ENCODE results near the gene AGAP1. TPM values are rescaled to one million over a fixed set of nuclear protein-coding genes. Genes with fewer than 3 reads are reported as not detected.

Gene AGAP1
- total and polyA plus RNA-seq, 4 donors, result 36.1 to 79.4 (median 52.6) TPM

DNA sequence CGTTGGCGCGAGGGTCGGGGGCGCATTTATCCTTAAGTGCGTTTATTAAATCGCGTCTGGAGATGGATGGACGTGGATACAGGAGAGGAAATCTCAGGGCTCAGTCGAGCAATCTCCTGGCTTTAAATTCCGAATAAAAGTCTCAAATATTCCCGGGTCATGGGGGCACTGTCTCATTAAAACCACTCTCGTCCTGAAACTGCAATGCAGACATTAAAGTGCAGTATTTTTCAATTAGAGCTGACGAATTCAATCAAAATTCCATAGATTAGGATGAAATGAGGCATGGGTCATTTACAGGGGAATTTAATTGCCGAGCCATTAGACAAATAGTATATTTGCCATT, 685.0 kb downstream of the AGAP1 start:
- H3K27me3 ChIP-seq (ENCODE audit: control insufficient read depth, insufficient read depth, low read length), result peaks cover 75% of the 10 kb centered on the region
- WGBS (ENCODE audit: insufficient coverage), result 1% methylated on average over 8 of the region's 15 CpGs
- H3K36me3 ChIP-seq (ENCODE audit: control insufficient read depth, insufficient read depth, low read length), result no peaks in the 10 kb centered on the region
- H3K4me3 ChIP-seq (ENCODE audit: low read depth, low read length), result peak overlapping the region; percentile 21
- no peak overlapping the region for H3K27ac ChIP-seq (ENCODE audit: low read depth, low read length)
- H3K4me1 ChIP-seq (ENCODE audit: control insufficient read depth, insufficient read depth, low read length), result peaks cover 30% of the 10 kb centered on the region
- no peaks in the 10 kb centered on the region for H3K9me3 ChIP-seq (ENCODE audit: control insufficient read depth, insufficient read depth, low read length)
- DNase-seq (ENCODE audit: low read depth in 4 of 6, low spot score in 6 of 6), result peak in 1 of 6 donors; percentile 29

DNA sequence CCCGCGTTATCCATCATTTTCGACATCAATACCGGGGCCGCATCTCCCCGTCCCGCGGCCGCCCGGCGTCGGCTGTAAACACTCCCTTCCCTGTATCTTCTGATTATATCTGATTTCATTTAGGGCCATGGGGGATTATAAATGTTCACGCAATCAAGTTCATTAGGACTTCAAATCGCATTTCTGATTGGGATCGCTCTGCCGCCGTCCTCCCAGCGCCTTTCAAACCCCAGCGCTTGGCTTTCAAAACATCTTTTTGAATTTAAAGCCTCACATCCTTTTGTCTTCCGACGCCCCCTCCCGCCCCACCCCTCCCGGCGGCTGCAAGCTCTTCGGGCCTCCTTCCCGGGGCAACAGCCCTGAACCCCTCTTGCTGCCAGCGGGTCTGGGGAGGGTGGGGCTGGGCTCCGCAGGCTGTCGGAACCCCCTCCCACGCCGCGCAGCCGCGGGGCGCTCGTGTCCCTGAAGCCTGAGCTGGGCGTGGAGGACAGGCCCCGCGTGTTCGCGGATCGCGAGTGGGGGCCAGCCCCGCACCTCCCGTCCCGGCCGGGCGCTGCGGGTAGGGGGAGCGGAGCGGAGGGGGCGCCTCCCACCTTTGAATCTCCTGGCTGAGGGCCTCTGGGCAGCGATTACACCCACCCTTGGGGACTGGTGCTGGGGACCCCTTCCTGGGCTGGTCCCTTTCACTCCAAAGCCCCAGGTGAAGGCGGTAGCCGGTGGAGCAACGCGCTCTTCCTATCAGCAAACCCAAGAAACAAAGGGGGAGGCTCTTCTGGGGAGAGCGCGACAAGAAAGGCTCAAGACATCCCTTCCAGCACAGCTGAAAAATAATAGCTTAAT, 685.6 kb downstream of the AGAP1 start:
- Histone ChIP-seq H3K9me3 (ENCODE audit: control insufficient read depth, insufficient read depth, low read length) (peaks cover under 1% of the 10 kb centered on the region), H3K27ac (ENCODE audit: low read depth, low read length) (no peak overlapping the region), H3K27me3 (ENCODE audit: control insufficient read depth, insufficient read depth, low read length) (peaks cover 69% of the 10 kb centered on the region), H3K4me3 (ENCODE audit: low read depth, low read length) (no peak overlapping the region), H3K36me3 (ENCODE audit: control insufficient read depth, insufficient read depth, low read length) (no peaks in the 10 kb centered on the region), H3K4me1 (ENCODE audit: control insufficient read depth, insufficient read depth, low read length) (peaks cover 28% of the 10 kb centered on the region)
- 2% methylated on average over 39 of the region's 59 CpGs for WGBS (ENCODE audit: insufficient coverage)
- peak in 2 of 6 donors; percentile 38 to 70 for DNase-seq (ENCODE audit: low read depth in 4 of 6, low spot score in 6 of 6)

DNA sequence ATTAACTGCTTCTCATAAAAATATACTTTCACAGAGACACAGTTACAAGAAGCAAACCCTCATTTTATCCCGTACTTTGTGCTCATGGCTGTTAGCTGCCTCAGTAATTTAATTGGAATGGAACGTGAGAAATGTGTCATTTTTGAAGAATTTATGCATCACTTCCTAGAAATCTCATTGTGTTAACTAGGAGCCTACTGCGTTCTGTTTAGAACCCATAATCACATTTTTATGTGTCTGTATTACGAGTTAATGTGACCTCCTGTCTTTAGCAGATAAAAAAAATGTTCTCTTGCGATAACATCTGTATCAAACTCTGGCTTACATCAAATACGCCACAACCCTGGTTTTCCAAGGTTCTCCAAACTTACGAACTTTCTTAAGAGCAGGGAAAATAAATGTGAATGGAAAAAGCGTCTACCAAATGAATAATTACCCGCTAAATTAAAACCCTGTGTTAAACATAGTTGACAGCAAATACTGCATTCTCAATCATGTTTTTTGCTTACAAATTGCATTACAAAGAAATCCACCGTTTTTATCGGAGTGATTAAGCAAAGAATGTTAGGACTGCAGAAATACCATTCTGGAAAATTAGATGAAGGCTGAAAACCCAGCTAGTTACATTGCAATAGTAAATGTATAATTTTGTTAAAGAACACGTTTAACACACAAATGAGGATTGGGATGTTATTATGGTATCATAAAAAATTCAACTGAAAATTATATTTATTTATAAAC, 686.4 kb downstream of the AGAP1 start:
- peak in 2 of 6 donors; percentile 27 to 59 for DNase-seq (ENCODE audit: low read depth in 4 of 6, low spot score in 6 of 6)
- no peak overlapping the region for H3K4me3 ChIP-seq (ENCODE audit: low read depth, low read length)
- peaks cover 28% of the 10 kb centered on the region for H3K4me1 ChIP-seq (ENCODE audit: control insufficient read depth, insufficient read depth, low read length)
- peaks cover 3% of the 10 kb centered on the region for H3K9me3 ChIP-seq (ENCODE audit: control insufficient read depth, insufficient read depth, low read length)
- H3K36me3 ChIP-seq (ENCODE audit: control insufficient read depth, insufficient read depth, low read length), result no peaks in the 10 kb centered on the region
- H3K27ac ChIP-seq (ENCODE audit: low read depth, low read length), result no peak overlapping the region
- peaks cover 61% of the 10 kb centered on the region for H3K27me3 ChIP-seq (ENCODE audit: control insufficient read depth, insufficient read depth, low read length)
- WGBS (ENCODE audit: insufficient coverage), result no CpG with 5 or more reads among the region's 12 CpGs

DNA sequence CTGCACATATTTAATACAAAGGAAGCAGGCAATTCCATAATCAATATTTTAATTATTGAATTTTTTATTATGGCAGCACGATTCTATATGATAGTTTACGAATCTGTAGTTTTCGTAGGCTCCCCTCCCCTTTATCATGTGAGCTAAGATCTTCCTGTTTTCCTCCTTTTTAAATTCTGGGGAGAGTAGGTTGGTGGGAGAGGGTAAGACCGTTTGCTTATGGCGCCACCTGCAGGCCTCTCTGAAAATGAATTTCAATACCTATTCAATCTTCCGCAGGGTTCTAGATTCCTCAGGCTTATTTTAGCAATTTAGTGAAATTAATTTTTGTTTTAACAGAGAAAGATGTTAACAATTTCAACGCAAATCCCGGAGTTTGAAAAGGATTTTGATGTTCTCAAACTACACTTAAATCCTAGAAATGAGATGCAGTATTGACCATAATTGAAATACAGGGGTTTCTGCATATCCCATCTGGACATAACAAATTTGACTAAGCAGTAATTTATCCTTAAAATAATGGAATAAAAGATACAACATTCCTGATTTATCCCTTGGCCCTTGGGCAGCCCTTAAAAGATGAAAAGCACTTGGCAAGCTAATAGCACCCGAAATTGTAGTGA, 687.1 kb downstream of the AGAP1 start:
- Histone ChIP-seq H3K9me3 (ENCODE audit: control insufficient read depth, insufficient read depth, low read length) (peaks cover 3% of the 10 kb centered on the region), H3K27ac (ENCODE audit: low read depth, low read length) (no peak overlapping the region), H3K4me3 (ENCODE audit: low read depth, low read length) (no peak overlapping the region), H3K36me3 (ENCODE audit: control insufficient read depth, insufficient read depth, low read length) (no peaks in the 10 kb centered on the region), H3K27me3 (ENCODE audit: control insufficient read depth, insufficient read depth, low read length) (peaks cover 55% of the 10 kb centered on the region), H3K4me1 (ENCODE audit: control insufficient read depth, insufficient read depth, low read length) (peaks cover 28% of the 10 kb centered on the region)
- WGBS (ENCODE audit: insufficient coverage), result 100% methylated on average over 1 of the region's 9 CpGs
- DNase-seq (ENCODE audit: low read depth in 4 of 6, low spot score in 6 of 6), result peak in 2 of 6 donors; percentile 84 to 93

Small RNA genes within 50 kb of the gene (small RNA-seq; reads per million reads assigned to genes)
- gene RF00019 (ENCODE audit: low replicate concordance), result not detected
- gene RN7SL204P (ENCODE audit: low replicate concordance), result not detected
- gene RNU7-127P (ENCODE audit: low replicate concordance), result not detected
- not detected for gene TMSB10P1 (ENCODE audit: low replicate concordance)

Measured in spinal cord (tissue), 10 donors.